WERI-Rb-1 (cell line): ENCODE results near the gene SEC23B.

Source experiments
- DNase-seq: peaks from one replicate; pipeline ENCODE4 v3.0.0-alpha.2; 2020
- H3K27ac ChIP-seq: fragments of 250-450 bp; sonication (Bioruptor Pico); 2 replicates; pipeline ENCODE4 v1.5.1; 2020; ENCODE audit warnings: mild to moderate bottlenecking, moderate library complexity
- H3K27me3 ChIP-seq: fragments of 250-450 bp; sonication (Bioruptor Pico); 2 replicates; pipeline ENCODE4 v1.5.1; 2021; ENCODE audit warnings: mild to moderate bottlenecking, low read depth, moderate library complexity; ENCODE audit not compliant: insufficient read depth, severe bottlenecking
- H3K36me3 ChIP-seq: fragments of 250-450 bp; sonication (Bioruptor Pico); 2 replicates; pipeline ENCODE4 v1.5.1; 2020; ENCODE audit warnings: mild to moderate bottlenecking, moderate library complexity
- H3K4me3 ChIP-seq: 2 replicates; pipeline ENCODE4 v1.5.1; 2011; ENCODE audit warnings: low read depth, mild to moderate bottlenecking, control low read depth, low read length
- H3K9me3 ChIP-seq: fragments of 250-450 bp; sonication (Bioruptor Pico); 2 replicates; pipeline ENCODE4 v1.5.1; 2021; ENCODE audit warnings: mild to moderate bottlenecking, moderate library complexity; ENCODE audit not compliant: severe bottlenecking
- TF ChIP-seq, protein P1 (sequence below): IDR thresholded peaks from 2 replicates; pipeline ENCODE4 v1.5.1; 2011; ENCODE audit warnings: low read depth, mild to moderate bottlenecking, control low read depth, inconsistent platforms, low read length

The SEC23B gene

DNA sequence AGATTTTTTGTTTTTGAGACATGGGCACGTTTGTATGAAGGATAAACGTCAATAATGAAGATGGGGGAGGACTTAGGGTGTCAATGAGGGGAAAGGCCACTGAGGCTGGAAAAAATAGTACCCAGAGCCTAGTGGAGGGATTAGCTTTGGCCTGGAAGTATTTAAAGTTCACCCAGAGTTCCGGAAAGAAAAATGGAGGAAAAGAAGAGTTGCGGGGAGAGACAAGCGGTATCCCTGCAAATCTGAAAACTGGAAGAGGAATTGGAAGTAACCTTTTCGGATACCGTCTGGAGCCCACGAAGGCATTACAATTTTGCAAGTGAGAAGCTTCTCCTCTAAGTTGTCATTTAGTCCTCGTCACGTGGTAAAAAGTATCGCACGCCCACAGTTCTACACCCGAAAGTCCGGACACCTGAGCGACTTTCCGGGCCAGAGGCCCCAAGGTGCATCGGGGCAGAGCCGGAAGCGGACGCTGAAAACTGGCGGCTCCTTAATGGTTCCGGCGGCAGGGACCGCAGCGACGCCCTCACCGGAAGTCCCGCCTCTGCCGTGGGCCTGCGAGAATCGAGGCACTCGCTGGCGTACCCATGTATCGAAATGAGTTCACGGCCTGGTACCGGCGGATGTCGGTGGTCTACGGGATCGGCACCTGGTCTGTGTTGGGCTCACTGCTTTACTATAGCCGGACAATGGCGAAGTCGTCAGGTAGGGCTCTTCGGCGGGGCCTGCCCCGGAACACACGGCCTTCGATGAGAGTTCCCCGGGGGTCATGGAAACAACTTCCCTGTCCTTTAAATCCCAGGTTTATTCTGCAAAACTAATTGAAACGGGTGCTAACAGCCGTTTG lies 59.4 kb downstream of the SEC23B start, which contains the start of gene SMIM26:
Gene SMIM26, plus strand, starts transcription at position 541 of the 847 bp plus-strand sequence. Its CDS starts 47 bp downstream, at position 588.
- H3K36me3 ChIP-seq: peaks cover 13% of the 10 kb centered on the region
- peak within 1 kb of the TSS; percentile 62 for H3K4me3 ChIP-seq
- peak within 1 kb of the TSS; percentile 68 for H3K27ac ChIP-seq
- no peaks in the 10 kb centered on the region for H3K9me3 ChIP-seq
- DNase-seq: peak; percentile 93
- TF ChIP-seq, protein P1, sequence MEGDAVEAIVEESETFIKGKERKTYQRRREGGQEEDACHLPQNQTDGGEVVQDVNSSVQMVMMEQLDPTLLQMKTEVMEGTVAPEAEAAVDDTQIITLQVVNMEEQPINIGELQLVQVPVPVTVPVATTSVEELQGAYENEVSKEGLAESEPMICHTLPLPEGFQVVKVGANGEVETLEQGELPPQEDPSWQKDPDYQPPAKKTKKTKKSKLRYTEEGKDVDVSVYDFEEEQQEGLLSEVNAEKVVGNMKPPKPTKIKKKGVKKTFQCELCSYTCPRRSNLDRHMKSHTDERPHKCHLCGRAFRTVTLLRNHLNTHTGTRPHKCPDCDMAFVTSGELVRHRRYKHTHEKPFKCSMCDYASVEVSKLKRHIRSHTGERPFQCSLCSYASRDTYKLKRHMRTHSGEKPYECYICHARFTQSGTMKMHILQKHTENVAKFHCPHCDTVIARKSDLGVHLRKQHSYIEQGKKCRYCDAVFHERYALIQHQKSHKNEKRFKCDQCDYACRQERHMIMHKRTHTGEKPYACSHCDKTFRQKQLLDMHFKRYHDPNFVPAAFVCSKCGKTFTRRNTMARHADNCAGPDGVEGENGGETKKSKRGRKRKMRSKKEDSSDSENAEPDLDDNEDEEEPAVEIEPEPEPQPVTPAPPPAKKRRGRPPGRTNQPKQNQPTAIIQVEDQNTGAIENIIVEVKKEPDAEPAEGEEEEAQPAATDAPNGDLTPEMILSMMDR: no peak
- no peaks in the 10 kb centered on the region for H3K27me3 ChIP-seq

DNA sequence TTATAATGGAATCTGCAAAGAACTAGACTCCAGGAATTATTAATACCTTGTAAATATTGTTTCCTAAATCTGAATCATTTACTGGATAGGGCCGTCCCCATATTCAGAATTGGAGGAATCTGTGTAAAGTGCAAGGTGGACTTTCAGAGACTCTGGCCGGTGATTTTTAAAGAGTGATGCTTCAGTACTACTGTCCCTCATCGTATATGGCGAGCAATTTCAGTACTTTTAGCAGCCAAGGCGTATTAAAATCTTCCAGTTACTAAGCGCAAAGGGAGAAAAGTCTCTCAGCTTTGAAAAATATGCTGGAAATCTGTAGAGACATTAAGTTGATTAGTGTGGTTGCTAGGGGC lies 60.0 kb downstream of the SEC23B start:
- TF ChIP-seq, protein P1: no peak

DNA sequence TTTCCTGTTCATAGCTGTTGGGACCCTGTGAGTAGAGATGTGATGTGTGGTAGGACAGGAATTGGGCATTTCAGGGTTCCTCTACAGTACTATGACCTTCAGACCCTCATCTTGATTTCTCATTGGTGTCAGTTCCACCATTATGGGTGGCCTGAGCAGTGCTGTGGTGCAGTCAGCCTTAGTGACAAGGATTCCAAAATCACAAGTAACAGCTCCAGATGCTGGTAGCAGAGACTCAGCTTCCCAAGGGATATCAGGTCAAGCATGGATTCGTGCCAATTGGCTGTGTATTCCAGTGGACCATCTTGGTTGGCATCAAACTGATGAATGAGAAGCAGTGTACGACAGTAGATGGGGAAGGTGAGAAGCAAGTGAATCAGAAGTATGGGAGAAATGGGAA lies 63.3 kb downstream of the SEC23B start:
- H3K27ac ChIP-seq: no peak overlapping the region
- no peaks in the 10 kb centered on the region for H3K27me3 ChIP-seq
- no peak for DNase-seq
- no peaks in the 10 kb centered on the region for H3K9me3 ChIP-seq
- H3K36me3 ChIP-seq: peaks cover 9% of the 10 kb centered on the region
- TF ChIP-seq, protein P1: no peak
- no peak overlapping the region for H3K4me3 ChIP-seq

More for the DNA sequence above, 60.0 kb downstream of the SEC23B start:
- Histone ChIP-seq H3K4me3 (peak overlapping the region; percentile 62), H3K27me3 (no peaks in the 10 kb centered on the region), H3K36me3 (peaks cover 9% of the 10 kb centered on the region), H3K27ac (peak overlapping the region; percentile 68), H3K9me3 (no peaks in the 10 kb centered on the region)
- no peak for DNase-seq

DNA sequence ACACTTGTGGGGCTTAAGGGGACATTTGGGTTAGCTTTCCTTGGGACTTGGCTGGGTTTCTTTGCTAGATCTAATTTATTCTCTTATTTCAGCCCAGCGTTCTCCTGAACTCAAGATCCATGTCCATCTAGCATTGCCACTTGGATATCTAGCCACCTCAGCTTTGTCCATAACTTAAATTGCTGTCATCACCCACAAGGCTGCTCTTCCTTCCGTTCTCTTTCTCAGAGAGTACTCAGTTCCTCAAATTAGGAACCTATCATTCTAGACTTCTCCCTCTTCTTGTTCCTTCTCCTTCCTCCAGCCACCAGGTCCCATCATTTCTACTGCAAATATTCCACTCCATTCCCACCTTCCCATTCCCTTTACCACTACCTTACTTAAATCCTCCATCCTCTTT lies 63.8 kb downstream of the SEC23B start:
- Histone ChIP-seq H3K27ac (no peak overlapping the region), H3K9me3 (no peaks in the 10 kb centered on the region), H3K36me3 (peaks cover 9% of the 10 kb centered on the region), H3K27me3 (no peaks in the 10 kb centered on the region), H3K4me3 (no peak overlapping the region)
- TF ChIP-seq, protein P1: no peak
- no peak for DNase-seq

DNA sequence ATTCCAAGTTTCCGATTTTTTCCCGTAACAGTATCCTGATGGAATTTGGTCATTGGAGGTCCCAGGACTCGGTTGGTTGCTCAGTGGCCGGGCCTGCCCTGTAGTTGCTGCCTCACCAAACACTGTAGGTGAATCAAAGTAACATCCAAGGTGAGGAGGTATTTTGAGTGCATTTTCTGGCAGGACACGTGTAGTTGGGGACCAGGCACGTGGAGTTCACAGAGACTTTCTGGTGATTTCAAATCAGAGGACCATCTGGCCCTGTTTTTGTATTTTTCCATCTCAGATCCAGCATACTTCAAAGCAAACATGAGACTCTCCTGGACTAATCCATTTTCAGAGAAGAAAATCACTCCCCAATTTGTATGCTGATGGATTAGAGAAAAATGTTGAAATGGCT lies 70.2 kb downstream of the SEC23B start:
- H3K4me3 ChIP-seq: no peak overlapping the region
- DNase-seq: no peak

More for the DNA sequence above, 70.2 kb downstream of the SEC23B start:
- TF ChIP-seq, protein P1: no peak
- Histone ChIP-seq H3K9me3 (no peaks in the 10 kb centered on the region), H3K27ac (no peak overlapping the region), H3K36me3 (no peaks in the 10 kb centered on the region), H3K27me3 (no peaks in the 10 kb centered on the region)
